ENCODE measurements around the gene RAB3GAP2.

The RAB3GAP2 gene

DNA sequence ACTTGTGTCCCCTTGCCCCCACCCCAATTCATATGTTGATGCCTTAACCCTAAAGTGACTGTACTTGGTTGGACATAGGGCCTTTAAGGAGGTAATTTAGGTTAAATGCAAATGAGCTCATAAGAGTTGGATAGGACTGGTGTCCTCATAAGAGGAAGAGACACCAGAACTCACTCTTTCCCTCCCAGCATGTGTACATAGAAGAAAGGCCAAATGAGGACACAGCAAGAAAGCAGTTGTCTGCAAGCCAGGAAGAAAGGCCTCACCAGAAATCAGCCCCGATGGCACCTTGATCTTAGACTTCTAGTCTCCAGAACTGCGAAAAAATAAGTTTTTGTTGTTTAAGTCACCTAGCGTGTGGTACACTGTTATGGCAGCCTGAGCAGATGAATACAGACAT, 45.5 kb downstream of the RAB3GAP2 start:
- ChIA-PET POLR2A (no interaction called here), CTCF (interaction anchor here (0.8 to 1.0 kb wide), 2 partner anchors 8 to 53 kb away, joined by 4 read pairs; no protein-coding TSS in a partner anchor)
- TF ChIP-seq L3MBTL2 (conservative IDR thresholded peaks at IDR 0.05) (no peak), BHLHE40 (IDR thresholded peaks at IDR 0.05; ENCODE audit: borderline replicate concordance) (no peak), ZNF384 (IDR thresholded peaks at IDR 0.05) (no peak), ARNT (IDR thresholded peaks at IDR 0.05) (no peak), FOXA1 (IDR thresholded peaks at IDR 0.05) (no peak), LEF1 (IDR thresholded peaks at IDR 0.05; ENCODE audit: borderline replicate concordance) (no peak), HDGF (IDR thresholded peaks at IDR 0.05; ENCODE audit: borderline replicate concordance) (no peak), FOXM1 (IDR thresholded peaks at IDR 0.05; ENCODE audit: borderline replicate concordance) (no peak), SUZ12 (IDR thresholded peaks at IDR 0.05) (no peak), FOXK2 (IDR thresholded peaks at IDR 0.05) (no peak), TARDBP (IDR thresholded peaks at IDR 0.05) (no peak), SP1 (IDR thresholded peaks at IDR 0.05) (no peak), CTBP1 (IDR thresholded peaks at IDR 0.05; ENCODE audit: borderline replicate concordance) (no peak), NFRKB (IDR thresholded peaks at IDR 0.05) (no peak), ELF4 (IDR thresholded peaks at IDR 0.05) (no peak)
- TF ChIP-seq, protein P1, sequence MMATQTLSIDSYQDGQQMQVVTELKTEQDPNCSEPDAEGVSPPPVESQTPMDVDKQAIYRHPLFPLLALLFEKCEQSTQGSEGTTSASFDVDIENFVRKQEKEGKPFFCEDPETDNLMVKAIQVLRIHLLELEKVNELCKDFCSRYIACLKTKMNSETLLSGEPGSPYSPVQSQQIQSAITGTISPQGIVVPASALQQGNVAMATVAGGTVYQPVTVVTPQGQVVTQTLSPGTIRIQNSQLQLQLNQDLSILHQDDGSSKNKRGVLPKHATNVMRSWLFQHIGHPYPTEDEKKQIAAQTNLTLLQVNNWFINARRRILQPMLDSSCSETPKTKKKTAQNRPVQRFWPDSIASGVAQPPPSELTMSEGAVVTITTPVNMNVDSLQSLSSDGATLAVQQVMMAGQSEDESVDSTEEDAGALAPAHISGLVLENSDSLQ (IDR thresholded peaks at IDR 0.05) = no peak
- DNase-seq (ENCODE audit: extremely low spot score) = no peak

DNA sequence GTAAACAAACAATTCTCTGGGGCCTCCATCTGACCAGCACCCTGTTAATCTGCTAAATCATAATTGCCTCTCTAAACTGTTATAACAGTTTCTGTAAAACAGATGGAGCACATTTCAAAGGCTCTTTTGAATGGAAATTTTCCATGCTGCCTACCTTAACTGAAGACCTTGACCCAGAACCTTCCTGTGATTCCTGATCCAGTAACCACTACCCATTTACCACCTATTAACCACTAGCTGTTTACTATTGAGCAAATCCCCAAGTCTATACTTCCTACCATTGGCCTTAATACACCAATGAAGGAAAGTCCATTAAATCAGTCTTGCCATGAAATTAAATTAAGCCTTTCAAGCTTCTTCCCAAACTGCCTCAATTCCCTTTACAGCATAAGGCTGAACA, 46.3 kb downstream of the RAB3GAP2 start:
- no peak for TF ChIP-seq FOXA1 (IDR thresholded peaks at IDR 0.05)
- no peak for TF ChIP-seq ARNT (IDR thresholded peaks at IDR 0.05)
- no peak for TF ChIP-seq NFRKB (IDR thresholded peaks at IDR 0.05)
- no peak for TF ChIP-seq ZNF384 (IDR thresholded peaks at IDR 0.05)
- no peak for TF ChIP-seq FOXK2 (IDR thresholded peaks at IDR 0.05)
- TF ChIP-seq SUZ12 (IDR thresholded peaks at IDR 0.05) = no peak
- no peak for TF ChIP-seq ELF4 (IDR thresholded peaks at IDR 0.05)
- TF ChIP-seq SP1 (IDR thresholded peaks at IDR 0.05) = no peak
- TF ChIP-seq L3MBTL2 (conservative IDR thresholded peaks at IDR 0.05) = no peak
- TF ChIP-seq CTBP1 (IDR thresholded peaks at IDR 0.05; ENCODE audit: borderline replicate concordance) = no peak
- no peak for TF ChIP-seq BHLHE40 (IDR thresholded peaks at IDR 0.05; ENCODE audit: borderline replicate concordance)
- no peak for TF ChIP-seq TARDBP (IDR thresholded peaks at IDR 0.05)
- TF ChIP-seq, protein P1 (IDR thresholded peaks at IDR 0.05) = no peak
- TF ChIP-seq FOXM1 (IDR thresholded peaks at IDR 0.05; ENCODE audit: borderline replicate concordance) = no peak
- no peak for TF ChIP-seq HDGF (IDR thresholded peaks at IDR 0.05; ENCODE audit: borderline replicate concordance)
- TF ChIP-seq LEF1 (IDR thresholded peaks at IDR 0.05; ENCODE audit: borderline replicate concordance) = no peak
- no peak for DNase-seq (ENCODE audit: extremely low spot score)
- ChIA-PET POLR2A (no interaction called here), CTCF (no interaction called here)

DNA sequence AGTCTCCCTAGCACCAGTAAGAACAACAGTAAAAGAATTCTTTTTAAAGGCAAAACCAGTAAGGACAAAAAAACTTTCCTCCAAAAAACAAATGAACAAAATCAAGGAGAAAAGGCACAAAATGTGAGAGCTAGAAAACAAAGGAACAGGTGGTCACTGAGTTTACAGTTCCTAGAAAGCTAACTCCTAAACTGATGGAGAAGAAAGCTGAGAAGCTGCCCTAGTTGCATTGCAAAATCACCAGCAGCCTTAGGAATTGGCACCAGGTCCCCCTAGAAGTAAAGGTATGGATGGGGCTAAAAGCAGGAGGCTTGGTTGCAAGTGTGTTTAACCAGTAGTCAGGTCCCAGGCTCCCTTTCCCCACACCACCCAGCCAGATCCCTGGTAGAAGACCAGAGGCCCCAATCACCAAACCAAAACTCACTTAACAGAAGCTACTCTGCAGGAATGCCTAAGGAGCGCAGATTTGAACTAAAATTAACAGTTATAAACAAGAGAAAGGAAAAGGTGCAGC, 47.6 kb downstream of the RAB3GAP2 start:
- DNase-seq (ENCODE audit: extremely low spot score) = no peak
- TF ChIP-seq TARDBP (IDR thresholded peaks at IDR 0.05) (no peak), ELF4 (IDR thresholded peaks at IDR 0.05) (no peak), FOXA1 (IDR thresholded peaks at IDR 0.05) (no peak), CTBP1 (IDR thresholded peaks at IDR 0.05; ENCODE audit: borderline replicate concordance) (no peak), L3MBTL2 (conservative IDR thresholded peaks at IDR 0.05) (no peak), LEF1 (IDR thresholded peaks at IDR 0.05; ENCODE audit: borderline replicate concordance) (no peak), BHLHE40 (IDR thresholded peaks at IDR 0.05; ENCODE audit: borderline replicate concordance) (no peak), ZNF384 (IDR thresholded peaks at IDR 0.05) (no peak), ARNT (IDR thresholded peaks at IDR 0.05) (no peak), FOXM1 (IDR thresholded peaks at IDR 0.05; ENCODE audit: borderline replicate concordance) (no peak), NFRKB (IDR thresholded peaks at IDR 0.05) (no peak), FOXK2 (IDR thresholded peaks at IDR 0.05) (no peak), HDGF (IDR thresholded peaks at IDR 0.05; ENCODE audit: borderline replicate concordance) (no peak), SP1 (IDR thresholded peaks at IDR 0.05) (no peak), SUZ12 (IDR thresholded peaks at IDR 0.05) (no peak)
- TF ChIP-seq, protein P1 (IDR thresholded peaks at IDR 0.05) = no peak
- ChIA-PET CTCF (no interaction called here), POLR2A (no interaction called here)

DNA sequence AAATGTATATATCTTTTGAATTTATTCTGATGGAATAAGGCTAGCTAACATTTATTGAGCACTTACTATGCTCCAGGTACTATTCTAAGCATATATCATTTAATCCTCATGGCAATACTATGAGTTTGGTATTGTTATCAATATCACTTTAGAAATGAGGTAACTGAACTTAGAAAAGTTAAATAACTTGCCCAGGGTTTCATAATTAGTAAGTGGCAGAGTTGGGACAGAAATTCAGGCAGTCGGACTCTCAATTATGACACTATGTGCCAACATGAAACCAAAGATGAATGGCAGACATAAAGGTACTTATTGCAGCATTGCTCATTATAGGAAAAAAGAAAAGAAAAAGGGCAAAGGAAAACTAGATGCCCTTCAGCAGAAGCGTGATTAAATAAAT, 48.2 kb downstream of the RAB3GAP2 start:
- no peak for DNase-seq (ENCODE audit: extremely low spot score)
- TF ChIP-seq L3MBTL2 (conservative IDR thresholded peaks at IDR 0.05) (no peak), FOXK2 (IDR thresholded peaks at IDR 0.05) (no peak), HDGF (IDR thresholded peaks at IDR 0.05; ENCODE audit: borderline replicate concordance) (no peak), TARDBP (IDR thresholded peaks at IDR 0.05) (no peak), CTBP1 (IDR thresholded peaks at IDR 0.05; ENCODE audit: borderline replicate concordance) (no peak), ZNF384 (IDR thresholded peaks at IDR 0.05) (no peak), ARNT (IDR thresholded peaks at IDR 0.05) (no peak), FOXM1 (IDR thresholded peaks at IDR 0.05; ENCODE audit: borderline replicate concordance) (no peak), BHLHE40 (IDR thresholded peaks at IDR 0.05; ENCODE audit: borderline replicate concordance) (no peak)
- TF ChIP-seq, protein P1 (IDR thresholded peaks at IDR 0.05) = no peak
- POLR2A ChIA-PET = no interaction called here

DNA sequence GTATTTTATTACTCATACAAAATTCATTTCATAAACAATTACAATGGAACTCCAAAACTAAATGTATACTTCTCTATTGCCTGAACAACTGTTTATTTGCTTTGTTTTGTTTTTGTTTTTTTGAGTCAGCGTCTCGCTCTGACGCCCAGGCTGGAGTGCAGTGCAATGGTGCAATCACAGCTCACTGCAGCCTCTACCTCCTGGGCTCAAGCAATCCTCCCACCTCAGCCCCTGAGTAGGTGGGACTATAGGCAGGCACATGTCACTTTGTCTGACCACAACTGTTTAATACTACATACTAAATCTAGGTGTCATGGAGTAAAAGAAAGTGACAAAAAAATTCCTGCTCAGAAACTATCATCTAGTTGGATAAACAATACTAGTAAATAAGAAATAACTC, 49.3 kb downstream of the RAB3GAP2 start:
- CTCF ChIA-PET = no interaction called here
- POLR2A ChIA-PET = no interaction called here

More for the DNA sequence above, 48.2 kb downstream of the RAB3GAP2 start:
- CTCF ChIA-PET = no interaction called here

More for the DNA sequence above, 49.3 kb downstream of the RAB3GAP2 start:
- TF ChIP-seq FOXA1 (IDR thresholded peaks at IDR 0.05) (no peak), FOXM1 (IDR thresholded peaks at IDR 0.05; ENCODE audit: borderline replicate concordance) (no peak), CTBP1 (IDR thresholded peaks at IDR 0.05; ENCODE audit: borderline replicate concordance) (no peak), ARNT (IDR thresholded peaks at IDR 0.05) (no peak), SUZ12 (IDR thresholded peaks at IDR 0.05) (no peak), ELF4 (IDR thresholded peaks at IDR 0.05) (no peak), BHLHE40 (IDR thresholded peaks at IDR 0.05; ENCODE audit: borderline replicate concordance) (no peak), TARDBP (IDR thresholded peaks at IDR 0.05) (no peak), ZNF384 (IDR thresholded peaks at IDR 0.05) (no peak), SP1 (IDR thresholded peaks at IDR 0.05) (no peak)
- TF ChIP-seq, protein P1 (IDR thresholded peaks at IDR 0.05) = no peak
- no peak for DNase-seq (ENCODE audit: extremely low spot score)

Data from HEK293T (cell line).